Activated CD4-positive, alpha-beta T cell treated with anti-CD3 and anti-CD28 coated beads, Interleukin-2, amount 10 ng/mL, durations not matched to agents 24 days and 14 days (primary cell): ENCODE data around the gene CGB7. TPM values are rescaled to one million over a fixed set of nuclear protein-coding genes. Genes with fewer than 3 reads are reported as not detected.
A peak's percentile ranks its signal among the peaks of the same experiment; 100 is the strongest.
"Not testable (repeated sequence)": the region's sequence is repeated elsewhere in the genome, so short reads cannot be mapped to it uniquely, and the experiment has no call there.

Experiments used
- DNase-seq: peaks from one replicate; pipeline ENCODE4 v3.0.0; 2022
- H3K27ac Mint-ChIP-seq: one replicate; pipeline ENCODE4 v1.8.0; 2022; ENCODE audit warnings: mild to moderate bottlenecking, mixed read lengths
- H3K27me3 Mint-ChIP-seq: one replicate; pipeline ENCODE4 v1.8.0; 2022; ENCODE audit warnings: mixed read lengths
- H3K36me3 Mint-ChIP-seq: one replicate; pipeline ENCODE4 v1.8.0; 2022; ENCODE audit warnings: low read depth, mild to moderate bottlenecking, mixed read lengths
- H3K4me1 Mint-ChIP-seq: one replicate; pipeline ENCODE4 v1.8.0; 2021; ENCODE audit warnings: mixed read lengths
- H3K4me3 Mint-ChIP-seq: one replicate; pipeline ENCODE4 v1.8.0; 2022; ENCODE audit warnings: mild to moderate bottlenecking, moderate library complexity, mixed read lengths
- H3K9me3 Mint-ChIP-seq: one replicate; pipeline ENCODE4 v1.8.0; 2021; ENCODE audit warnings: mixed read lengths
- intact Hi-C: fragments of 100-400 bp; cut with micrococcal nuclease; formaldehyde crosslinking; loops from one replicate; pipeline ENCODE4 v1.15.1; 2023
- total RNA-seq: library from RNA; stranded (reverse); gene quantifications from 2 replicates; pipeline ENCODE4 v1.2.3, GENCODE V29; 2022

Gene CGB7
- total RNA-seq, 1 donor from 2014 or later, result not detected

GRCh38 chr19:49085868-49086232 is 28.3 kb upstream of the CGB7 start:
- Mint-ChIP-seq H3K9me3 (peaks cover 4% of the 10 kb centered on the region), H3K27ac (peak overlapping the region; percentile 86), H3K4me1 (peaks cover 29% of the 10 kb centered on the region), H3K27me3 (peaks cover 4% of the 10 kb centered on the region), H3K4me3 (peak overlapping the region; percentile 98), H3K36me3 (peaks cover 37% of the 10 kb centered on the region)
- intact Hi-C loops, result loop anchor here (1.0 kb wide), 2 partner anchors 28 to 33 kb away; partner anchors contain the start of genes C19orf73, LIN7B and PPFIA3
- no peak for DNase-seq

GRCh38 chr19:49085020-49085867 is 27.7 kb upstream of the CGB7 start, which contains the start of gene SNRNP70:
TSS of gene SNRNP70 (plus strand) at chr19:49085451. CDS start at chr19:49086415, 964 bp downstream.
- Mint-ChIP-seq H3K27me3 (peaks cover 4% of the 10 kb centered on the region), H3K4me3 (peak within 1 kb of the TSS; percentile 98), H3K27ac (peak within 1 kb of the TSS; percentile 86), H3K4me1 (peaks cover 28% of the 10 kb centered on the region), H3K9me3 (peaks cover 4% of the 10 kb centered on the region), H3K36me3 (peaks cover 30% of the 10 kb centered on the region)
- peak; percentile 99 for DNase-seq
- intact Hi-C loops, result loop anchor here (1.0 kb wide), 2 partner anchors 29 to 34 kb away; partner anchors contain the start of genes C19orf73, LIN7B and PPFIA3

GRCh38 chr19:49084206-49085019 is 26.9 kb upstream of the CGB7 start:
- DNase-seq, result no peak
- Mint-ChIP-seq H3K36me3 (peaks cover 25% of the 10 kb centered on the region), H3K27ac (peak overlapping the region; percentile 86), H3K9me3 (peaks cover 4% of the 10 kb centered on the region), H3K4me1 (peaks cover 26% of the 10 kb centered on the region), H3K4me3 (peak overlapping the region; percentile 98), H3K27me3 (peaks cover 4% of the 10 kb centered on the region)
- intact Hi-C loops, result loop anchor here (1.0 kb wide), 2 partner anchors 30 to 35 kb away; partner anchors contain the start of genes C19orf73, LIN7B and PPFIA3

- Mint-ChIP-seq H3K36me3 (peaks cover 5% of the 10 kb centered on the region), H3K9me3 (peaks cover 4% of the 10 kb centered on the region), H3K4me1 (peaks cover 13% of the 10 kb centered on the region), H3K4me3 (no peak overlapping the region), H3K27me3 (peaks cover 4% of the 10 kb centered on the region), H3K27ac (no peak overlapping the region)
- DNase-seq, result no peak
- intact Hi-C loops, result no loop called here
Measured at GRCh38 chr19:49081273-49081672, 23.7 kb upstream of the CGB7 start.

- Mint-ChIP-seq H3K36me3 (no peaks in the 10 kb centered on the region), H3K27ac (no peak overlapping the region), H3K4me1 (peaks cover 9% of the 10 kb centered on the region), H3K27me3 (peaks cover 4% of the 10 kb centered on the region), H3K9me3 (peaks cover 4% of the 10 kb centered on the region), H3K4me3 (no peak overlapping the region)
- DNase-seq, result no peak
- intact Hi-C loops, result no loop called here
Measured at GRCh38 chr19:49080392-49080791, 22.8 kb upstream of the CGB7 start.

- H3K27ac Mint-ChIP-seq, H3K36me3 Mint-ChIP-seq, H3K4me3 Mint-ChIP-seq, H3K9me3 Mint-ChIP-seq, H3K4me1 Mint-ChIP-seq: not testable (repeated sequence)
- intact Hi-C loops, result loop anchor here (5.0 kb wide), 1 partner anchor 72 kb away; no protein-coding TSS in a partner anchor
- DNase-seq, result peak; percentile 73
- H3K27me3 Mint-ChIP-seq, result peaks cover 32% of the 10 kb centered on the region
Measured at GRCh38 chr19:49074869-49075268, 17.3 kb upstream of the CGB7 start.

GRCh38 chr19:49073514-49074378 is 16.2 kb upstream of the CGB7 start:
- peaks cover 7% of the 10 kb centered on the region for H3K9me3 Mint-ChIP-seq
- peaks cover 41% of the 10 kb centered on the region for H3K27me3 Mint-ChIP-seq
- no peak for DNase-seq
- no peak overlapping the region for H3K27ac Mint-ChIP-seq
- peak overlapping the region; percentile 60 for H3K4me3 Mint-ChIP-seq
- H3K36me3 Mint-ChIP-seq, result peaks cover 2% of the 10 kb centered on the region
- intact Hi-C loops, result no loop called here
- H3K4me1 Mint-ChIP-seq, result peaks cover 6% of the 10 kb centered on the region

GRCh38 chr19:49071860-49072547 is 14.5 kb upstream of the CGB7 start:
- peak; percentile 73 for DNase-seq
- Mint-ChIP-seq H3K36me3 (peaks cover 2% of the 10 kb centered on the region), H3K27me3 (peaks cover 52% of the 10 kb centered on the region), H3K4me3 (no peak overlapping the region), H3K9me3 (peaks cover 7% of the 10 kb centered on the region), H3K27ac (no peak overlapping the region), H3K4me1 (peaks cover 6% of the 10 kb centered on the region)
- intact Hi-C loops, result no loop called here

- peaks cover 7% of the 10 kb centered on the region for H3K9me3 Mint-ChIP-seq
- H3K4me1 Mint-ChIP-seq, result peaks cover 6% of the 10 kb centered on the region
- H3K36me3 Mint-ChIP-seq, result peaks cover 2% of the 10 kb centered on the region
- no peak overlapping the region for H3K4me3 Mint-ChIP-seq
- H3K27me3 Mint-ChIP-seq, result peaks cover 66% of the 10 kb centered on the region
- DNase-seq, result no peak
- H3K27ac Mint-ChIP-seq, result no peak overlapping the region
- intact Hi-C loops, result no loop called here
Measured at GRCh38 chr19:49070416-49070815, 12.9 kb upstream of the CGB7 start.

- Mint-ChIP-seq H3K27me3 (peaks cover 71% of the 10 kb centered on the region), H3K4me3 (no peak overlapping the region), H3K36me3 (peaks cover 2% of the 10 kb centered on the region), H3K27ac (no peak overlapping the region), H3K4me1 (peaks cover 5% of the 10 kb centered on the region), H3K9me3 (peaks cover 7% of the 10 kb centered on the region)
- no peak for DNase-seq
- intact Hi-C loops, result no loop called here
Measured at GRCh38 chr19:49069026-49069425, 11.5 kb upstream of the CGB7 start.

GRCh38 chr19:49067554-49067953 is 10.0 kb upstream of the CGB7 start:
- H3K9me3 Mint-ChIP-seq, result peaks cover 7% of the 10 kb centered on the region
- H3K36me3 Mint-ChIP-seq, result no peaks in the 10 kb centered on the region
- intact Hi-C loops, result no loop called here
- H3K4me1 Mint-ChIP-seq, result no peaks in the 10 kb centered on the region
- no peak overlapping the region for H3K4me3 Mint-ChIP-seq
- H3K27me3 Mint-ChIP-seq, result peaks cover 67% of the 10 kb centered on the region
- H3K27ac Mint-ChIP-seq, result no peak overlapping the region
- DNase-seq, result no peak

GRCh38 chr19:49065905-49066512 is 8.5 kb upstream of the CGB7 start:
- Mint-ChIP-seq H3K27ac (no peak overlapping the region), H3K36me3 (no peaks in the 10 kb centered on the region), H3K9me3 (peaks cover 7% of the 10 kb centered on the region), H3K27me3 (peaks cover 67% of the 10 kb centered on the region), H3K4me3 (no peak overlapping the region), H3K4me1 (no peaks in the 10 kb centered on the region)
- intact Hi-C loops, result no loop called here
- DNase-seq, result no peak
